Lower leg skin (tissue), 4 donors: ENCODE results near the gene MT1X. TPM values are rescaled to one million over a fixed set of nuclear protein-coding genes. Genes with fewer than 3 reads are reported as not detected.
A peak's percentile ranks its signal among the peaks of the same experiment; 100 is the strongest.

Source experiments
- DNase-seq, 2 donors: peaks; one replicate each; pipeline ENCODE4 v3.0.0-alpha.2; 2019; ENCODE audit warnings: low spot score in 2 of 2
- H3K4me3 ChIP-seq: fragments of 200-600 bp; sonication (generic); 2 replicates; pipeline ENCODE4 v1.5.1; 2017; ENCODE audit warnings: mild to moderate bottlenecking, low read depth; ENCODE audit not compliant: poor library complexity, severe bottlenecking
- POLR2A ChIP-seq, 2 donors: fragments of 450-650 bp; IDR thresholded peaks; one replicate each; pipeline ENCODE4 v1.6.1; 2016 to 2017; ENCODE audit warnings: antibody characterized with exemption in 2 of 2, mild to moderate bottlenecking in 1 of 2, moderate library complexity in 1 of 2
- WGBS, 2 donors: methylation state at CpG; one replicate each; pipeline ENCODE4 v1.1.5; 2018; 5-methylcytosine and 5-hydroxymethylcytosine counted together
- intact Hi-C: fragments of 100-400 bp; cut with DNase I; formaldehyde crosslinking; loops from one replicate; pipeline ENCODE4 v1.15.0; 2023; ENCODE audit warnings: low total_unique reads
- total RNA-seq, 4 donors: library from RNA; depleted of rRNA; stranded (reverse); fragments of >200 nt; gene quantifications; one replicate each; pipeline ENCODE4 v1.1.0, GENCODE V29; 2016
- TF ChIP-seq, protein P1 (sequence below), 3 donors: fragments of 450-650 bp; IDR thresholded peaks; one replicate each; pipeline ENCODE4 v1.5.1; 2016; ENCODE audit warnings: antibody characterized with exemption in 3 of 3, mild to moderate bottlenecking in 3 of 3, moderate library complexity in 2 of 3

The MT1X gene
- total RNA-seq, 4 donors from 2014 or later, result 1,041 to 3,584 (median 2,610) TPM

- H3K4me3 ChIP-seq, result no peak overlapping the region
Observed at GRCh38 chr16:56708525-56709442, 26.5 kb downstream of the MT1X start.

GRCh38 chr16:56709443-56710040 lies 27.3 kb downstream of the MT1X start:
- intact Hi-C loops, result loop anchor here (10.0 kb wide), 2 partner anchors 125 to 195 kb away; partner anchors contain the start of gene MT3
- peak in 1 of 2 donors; percentile 62 for DNase-seq
- 82 to 88% methylated on average over 4 of the region's 4 CpGs for WGBS, 2 donors
- TF ChIP-seq POLR2A (IDR thresholded peaks at IDR 0.05), result no peak
- TF ChIP-seq, protein P1, sequence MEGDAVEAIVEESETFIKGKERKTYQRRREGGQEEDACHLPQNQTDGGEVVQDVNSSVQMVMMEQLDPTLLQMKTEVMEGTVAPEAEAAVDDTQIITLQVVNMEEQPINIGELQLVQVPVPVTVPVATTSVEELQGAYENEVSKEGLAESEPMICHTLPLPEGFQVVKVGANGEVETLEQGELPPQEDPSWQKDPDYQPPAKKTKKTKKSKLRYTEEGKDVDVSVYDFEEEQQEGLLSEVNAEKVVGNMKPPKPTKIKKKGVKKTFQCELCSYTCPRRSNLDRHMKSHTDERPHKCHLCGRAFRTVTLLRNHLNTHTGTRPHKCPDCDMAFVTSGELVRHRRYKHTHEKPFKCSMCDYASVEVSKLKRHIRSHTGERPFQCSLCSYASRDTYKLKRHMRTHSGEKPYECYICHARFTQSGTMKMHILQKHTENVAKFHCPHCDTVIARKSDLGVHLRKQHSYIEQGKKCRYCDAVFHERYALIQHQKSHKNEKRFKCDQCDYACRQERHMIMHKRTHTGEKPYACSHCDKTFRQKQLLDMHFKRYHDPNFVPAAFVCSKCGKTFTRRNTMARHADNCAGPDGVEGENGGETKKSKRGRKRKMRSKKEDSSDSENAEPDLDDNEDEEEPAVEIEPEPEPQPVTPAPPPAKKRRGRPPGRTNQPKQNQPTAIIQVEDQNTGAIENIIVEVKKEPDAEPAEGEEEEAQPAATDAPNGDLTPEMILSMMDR (IDR thresholded peaks at IDR 0.05), result no peak
- no peak overlapping the region for H3K4me3 ChIP-seq

More at GRCh38 chr16:56708525-56709442, 26.5 kb downstream of the MT1X start:
- 44 to 45% methylated on average over 13 of the region's 13 CpGs for WGBS, 2 donors
- TF ChIP-seq, protein P1 (IDR thresholded peaks at IDR 0.05), result no peak
- TF ChIP-seq POLR2A (IDR thresholded peaks at IDR 0.05), result no peak
- intact Hi-C loops, result loop anchor here (10.0 kb wide), 2 partner anchors 124 to 194 kb away; partner anchors contain the start of gene MT3
- peak in 1 of 2 donors; percentile 76 for DNase-seq

DNA sequence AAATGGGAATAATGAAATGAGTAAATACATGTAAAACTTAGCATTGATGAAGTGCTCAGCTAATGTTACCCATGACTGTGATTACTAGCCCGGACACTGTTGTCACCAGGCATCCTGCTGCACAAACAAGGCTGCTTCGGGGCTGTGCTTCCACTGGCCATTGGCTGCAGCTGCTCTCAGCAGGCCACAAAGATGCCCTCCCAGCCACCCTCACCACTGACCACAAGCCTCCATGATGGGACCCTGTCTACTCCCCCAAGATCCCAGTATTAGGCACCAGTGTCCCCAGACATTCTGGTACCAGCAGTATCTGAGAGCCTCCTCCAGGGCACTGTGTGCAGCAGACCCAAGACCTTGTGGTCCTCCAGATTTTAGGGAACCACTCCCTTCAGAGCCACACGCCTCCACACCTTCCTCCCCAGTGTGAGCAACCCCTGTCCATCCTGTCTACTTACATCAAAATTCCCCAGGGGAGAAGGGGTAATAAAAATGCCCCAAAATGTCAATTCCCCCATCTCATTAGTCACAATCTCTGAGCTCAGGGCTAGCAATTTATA lies 28.0 kb downstream of the MT1X start:
- peak in 1 of 2 donors; percentile 40 for DNase-seq
- no peak overlapping the region for H3K4me3 ChIP-seq
- 71 to 89% methylated on average over 3 of the region's 3 CpGs for WGBS, 2 donors
- intact Hi-C loops, result no loop called here
- TF ChIP-seq, protein P1 (IDR thresholded peaks at IDR 0.05), result no peak
- TF ChIP-seq POLR2A (IDR thresholded peaks at IDR 0.05), result no peak

DNA sequence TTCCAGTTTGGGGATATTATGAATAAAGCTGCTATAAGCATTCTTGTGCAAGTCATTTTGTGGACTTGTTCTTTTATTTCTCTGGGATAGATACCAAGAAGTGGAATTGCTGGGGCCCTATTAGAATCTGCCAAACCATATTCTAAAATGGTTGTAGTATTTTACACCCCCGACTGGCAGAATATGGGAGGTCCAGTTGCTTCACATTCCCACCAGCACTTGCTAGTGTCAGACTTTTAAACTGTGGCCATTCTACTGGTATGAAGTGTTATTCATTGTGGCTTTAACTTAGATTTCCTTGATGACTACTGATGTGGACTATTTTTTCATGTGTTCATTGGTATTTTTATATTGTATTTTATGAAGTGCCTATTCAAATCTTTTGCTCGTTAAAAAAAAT lies 29.6 kb downstream of the MT1X start:
- intact Hi-C loops, result no loop called here
- DNase-seq, result no peak
- no peak for TF ChIP-seq POLR2A (IDR thresholded peaks at IDR 0.05)
- TF ChIP-seq, protein P1 (IDR thresholded peaks at IDR 0.05), result no peak
- H3K4me3 ChIP-seq, result no peak overlapping the region
- WGBS, 2 donors, result 89 to 94% methylated on average over 2 of the region's 2 CpGs

DNA sequence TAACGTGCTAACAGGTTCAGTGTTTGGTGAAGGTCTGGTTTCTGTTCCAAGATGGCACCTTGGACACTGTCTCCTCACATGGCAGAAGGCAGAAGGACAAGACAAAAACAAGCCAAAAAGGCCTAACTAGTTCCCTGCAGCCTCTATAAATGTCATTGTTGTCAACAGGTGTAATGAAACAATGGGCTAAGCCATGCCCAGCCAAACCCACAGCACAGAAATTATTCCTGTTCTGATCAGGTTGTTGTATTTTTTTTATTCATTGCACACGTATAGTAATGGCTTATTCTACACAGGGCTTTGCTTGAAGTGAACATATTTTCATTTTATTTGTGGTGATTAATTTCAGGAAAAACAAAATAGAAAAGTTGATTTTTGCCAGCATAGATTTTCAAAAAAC lies 31.5 kb downstream of the MT1X start:
- no peak overlapping the region for H3K4me3 ChIP-seq
- WGBS, 2 donors, result 90 to 92% methylated on average over 2 of the region's 2 CpGs
- intact Hi-C loops, result no loop called here
- no peak for TF ChIP-seq POLR2A (IDR thresholded peaks at IDR 0.05)
- TF ChIP-seq, protein P1 (IDR thresholded peaks at IDR 0.05), result no peak
- DNase-seq, result peak in 1 of 2 donors; percentile 37
